H9 (cell line): Measurements from ENCODE around the gene RAB31. TPM values are rescaled to one million over a fixed set of nuclear protein-coding genes. Genes with fewer than 3 reads are reported as not detected.
"Not testable (repeated sequence)": the region's sequence is repeated elsewhere in the genome, so short reads cannot be mapped to it uniquely, and the experiment has no call there.

Experiments
- DNase-seq: peaks from one replicate; pipeline ENCODE4 v3.0.0-alpha.2; 2017
- H2AFZ ChIP-seq: one replicate; pipeline ENCODE4 v1.6.1; 2013; ENCODE audit warnings: mild to moderate bottlenecking, low read length, control low read depth, moderate library complexity
- H2AK5ac ChIP-seq: 2 replicates; pipeline ENCODE4 v1.6.1; 2013; ENCODE audit warnings: low read length, control low read depth, mixed read lengths; ENCODE audit not compliant: insufficient read length
- H2BK120ac ChIP-seq: one replicate; pipeline ENCODE4 v1.6.1; 2013; ENCODE audit warnings: low read depth, mild to moderate bottlenecking, low read length, control low read depth, inconsistent platforms; ENCODE audit not compliant: poor library complexity, severe bottlenecking
- H2BK12ac ChIP-seq: 2 replicates; pipeline ENCODE4 v1.6.1; 2013; ENCODE audit warnings: low read length, control low read depth, mixed read lengths, low read depth; ENCODE audit not compliant: insufficient read length
- H2BK15ac ChIP-seq: 2 replicates; pipeline ENCODE4 v1.6.1; 2013; ENCODE audit warnings: low read depth, low read length, control low read depth
- H2BK20ac ChIP-seq: one replicate; pipeline ENCODE4 v1.6.1; 2013; ENCODE audit warnings: low read depth, mild to moderate bottlenecking, low read length, control low read depth, inconsistent platforms; ENCODE audit not compliant: poor library complexity, severe bottlenecking
- H2BK5ac ChIP-seq: 2 replicates; pipeline ENCODE4 v1.6.1; 2013; ENCODE audit warnings: low read length, control low read depth, mixed read lengths; ENCODE audit not compliant: insufficient read length
- H3K14ac ChIP-seq: 2 replicates; pipeline ENCODE4 v1.6.1; 2013; ENCODE audit warnings: low read length, control low read depth; ENCODE audit not compliant: insufficient read depth
- H3K18ac ChIP-seq: 2 replicates; pipeline ENCODE4 v1.6.1; 2013; ENCODE audit warnings: low read depth, mild to moderate bottlenecking, mixed read lengths, low read length, control low read depth; ENCODE audit not compliant: insufficient read length
- H3K23ac ChIP-seq: 2 replicates; pipeline ENCODE4 v1.6.1; 2013; ENCODE audit warnings: low read length, control low read depth, mixed read lengths, low read depth; ENCODE audit not compliant: insufficient read length
- H3K23me2 ChIP-seq: 2 replicates; pipeline ENCODE4 v1.6.1; 2013; ENCODE audit warnings: low read depth, mild to moderate bottlenecking, mixed read lengths, low read length, control low read depth; ENCODE audit not compliant: insufficient read length, poor library complexity, severe bottlenecking
- H3K27ac ChIP-seq: 2 replicates; pipeline ENCODE4 v1.5.1; 2013; ENCODE audit warnings: low read length, control low read depth, mixed read lengths, low read depth; ENCODE audit not compliant: insufficient read length
- H3K27me3 ChIP-seq: 2 replicates; pipeline ENCODE4 v1.6.1; 2013; ENCODE audit warnings: low read length, control low read depth, inconsistent platforms; ENCODE audit not compliant: insufficient read depth
- H3K4ac ChIP-seq: 2 replicates; pipeline ENCODE4 v1.6.1; 2013; ENCODE audit warnings: low read depth, mild to moderate bottlenecking, control low read depth, inconsistent platforms, low read length, moderate library complexity
- H3K4me1 ChIP-seq: 2 replicates; pipeline ENCODE4 v1.6.1; 2013; ENCODE audit warnings: low read length, control low read depth, inconsistent platforms; ENCODE audit not compliant: insufficient read depth
- H3K4me2 ChIP-seq: 2 replicates; pipeline ENCODE4 v1.6.1; 2013; ENCODE audit warnings: low read length, control low read depth, mixed read lengths; ENCODE audit not compliant: insufficient read length, insufficient read depth
- H3K56ac ChIP-seq: 2 replicates; pipeline ENCODE4 v1.6.1; 2013; ENCODE audit warnings: low read depth, mild to moderate bottlenecking, mixed read lengths, low read length, control low read depth; ENCODE audit not compliant: insufficient read length
- H3K79me1 ChIP-seq: 2 replicates; pipeline ENCODE4 v1.6.1; 2013; ENCODE audit warnings: low read depth, mild to moderate bottlenecking, moderate library complexity, low read length, control low read depth, inconsistent platforms; ENCODE audit not compliant: insufficient read depth, poor library complexity, severe bottlenecking
- H3K79me2 ChIP-seq: 2 replicates; pipeline ENCODE4 v1.6.1; 2013; ENCODE audit warnings: low read length, control low read depth, inconsistent platforms; ENCODE audit not compliant: insufficient read depth
- H3K9ac ChIP-seq: 2 replicates; pipeline ENCODE4 v1.6.1; 2013; ENCODE audit warnings: low read length, control low read depth, mixed read lengths; ENCODE audit not compliant: insufficient read length; ENCODE audit errors: extremely low read depth
- H3K9me3 ChIP-seq: one replicate; pipeline ENCODE4 v1.6.1; 2013; ENCODE audit warnings: low read depth, low read length, inconsistent platforms; ENCODE audit not compliant: control insufficient read depth
- H3T11ph ChIP-seq: one replicate; pipeline ENCODE4 v1.6.1; 2013; ENCODE audit warnings: mild to moderate bottlenecking, low read length, control low read depth, inconsistent platforms
- H4K20me1 ChIP-seq: one replicate; pipeline ENCODE4 v1.6.1; 2013; ENCODE audit not compliant: control insufficient read depth, insufficient read length, insufficient read depth
- H4K5ac ChIP-seq: 2 replicates; pipeline ENCODE4 v1.6.1; 2013; ENCODE audit warnings: low read depth, mild to moderate bottlenecking, mixed read lengths, low read length, control low read depth; ENCODE audit not compliant: insufficient read length
- H4K8ac ChIP-seq: replicated peaks from 2 replicates; pipeline ENCODE4 v1.6.1; 2013; ENCODE audit warnings: low read length, control low read depth, mixed read lengths, low read depth; ENCODE audit not compliant: insufficient read length
- H4K91ac ChIP-seq: 2 replicates; pipeline ENCODE4 v1.6.1; 2013; ENCODE audit warnings: low read depth, mild to moderate bottlenecking, moderate library complexity, mixed read lengths, low read length, control low read depth; ENCODE audit not compliant: insufficient read length
- H3K27ac Mint-ChIP-seq, 3 experiments: 2 replicates in 2 of 3; 3 replicates in 1 of 3; pipeline ENCODE4 v1.8.0; 2020 to 2021; ENCODE audit warnings: mixed read lengths in 3 of 3, mild to moderate bottlenecking in 1 of 3, moderate library complexity in 1 of 3
- H3K27me3 Mint-ChIP-seq: 2 replicates; pipeline ENCODE4 v1.8.0; 2021; ENCODE audit warnings: low read depth, mild to moderate bottlenecking, moderate library complexity, mixed read lengths
- H3K36me3 Mint-ChIP-seq, 3 experiments: 2 replicates in 2 of 3; 3 replicates in 1 of 3; pipeline ENCODE4 v1.8.0; 2020 to 2021; ENCODE audit warnings: low read depth in 3 of 3, mixed read lengths in 3 of 3; ENCODE audit not compliant: insufficient read depth in 1 of 3
- H3K4me1 Mint-ChIP-seq, 2 experiments: 2 replicates each; pipeline ENCODE4 v1.8.0; 2020; ENCODE audit warnings: mixed read lengths in 2 of 2
- H3K4me3 Mint-ChIP-seq, 2 experiments: 2 replicates in 1 of 2; 3 replicates in 1 of 2; pipeline ENCODE4 v1.8.0; 2020 to 2021; ENCODE audit warnings: mild to moderate bottlenecking in 2 of 2, mixed read lengths in 2 of 2, moderate library complexity in 1 of 2
- H3K9me3 Mint-ChIP-seq, 2 experiments: 2 replicates in 1 of 2; 3 replicates in 1 of 2; pipeline ENCODE4 v1.8.0; 2020; ENCODE audit warnings: mild to moderate bottlenecking in 2 of 2, mixed read lengths in 2 of 2, moderate library complexity in 1 of 2
- CTCF ChIP-seq: fragments of 200-600 bp; sonication (generic); conservative IDR thresholded peaks from 3 replicates; pipeline ENCODE4 v1.8.0; 2021; ENCODE audit warnings: antibody characterized with exemption, mild to moderate bottlenecking
- WGBS: extraction: QIAGEN DNeasy Blood & Tissue Kit; methylation state at CpG from one replicate; pipeline ENCODE4 v1.1.7; 2013; ENCODE audit warnings: missing lambda C conversion rate, low lambda C conversion rate, mixed read lengths; ENCODE audit not compliant: insufficient read length; ENCODE audit errors: extremely low coverage; 5-methylcytosine and 5-hydroxymethylcytosine counted together
- total RNA-seq: library from RNA; stranded (reverse); gene quantifications from 2 replicates; pipeline ENCODE4 v1.2.1, GENCODE V29; 2021

Gene RAB31
- total RNA-seq, 1 experiment from 2014 or later, result 22.4 TPM

GRCh38 chr18:9856092-9856491 is 148.0 kb downstream of the RAB31 start:
- H3K9me3 ChIP-seq, result no peaks in the 10 kb centered on the region

GRCh38 chr18:9857479-9857998 is 149.4 kb downstream of the RAB31 start:
- H3K4me3 Mint-ChIP-seq, H4K5ac ChIP-seq, H2AK5ac ChIP-seq, DNase-seq, H3K9me3 ChIP-seq, H3K56ac ChIP-seq, H3K27ac ChIP-seq, H2BK5ac ChIP-seq, H3K4me2 ChIP-seq, H2BK15ac ChIP-seq, H4K91ac ChIP-seq, H3K27me3 Mint-ChIP-seq, H3K9me3 Mint-ChIP-seq, H3K27me3 ChIP-seq, H3K4ac ChIP-seq, H3K14ac ChIP-seq, H3K79me2 ChIP-seq, H3K4me1 Mint-ChIP-seq, H2AFZ ChIP-seq, H3K18ac ChIP-seq, H3T11ph ChIP-seq, H4K8ac ChIP-seq, H3K23ac ChIP-seq, H2BK120ac ChIP-seq, H2BK12ac ChIP-seq, H3K9ac ChIP-seq, H3K36me3 Mint-ChIP-seq, H3K79me1 ChIP-seq, H3K27ac Mint-ChIP-seq, H3K23me2 ChIP-seq, H2BK20ac ChIP-seq, H3K4me1 ChIP-seq, H4K20me1 ChIP-seq: not testable (repeated sequence)
- no CpG with 5 or more reads among the region's 4 CpGs for whole genome bisulfite sequencing

More at GRCh38 chr18:9856092-9856491, 148.0 kb downstream of the RAB31 start:
- Histone ChIP-seq H4K20me1 (no peaks in the 10 kb centered on the region), H4K8ac (no peak overlapping the region), H2AFZ (no peak overlapping the region), H3K23me2 (no peaks in the 10 kb centered on the region), H3K9ac (no peak overlapping the region), H3K4ac (no peak overlapping the region), H2BK15ac (no peak overlapping the region), H3K23ac (no peak overlapping the region), H4K5ac (no peak overlapping the region), H2AK5ac (no peak overlapping the region), H3K56ac (no peak overlapping the region), H4K91ac (no peak overlapping the region), H3T11ph (no peak overlapping the region), H3K18ac (no peak overlapping the region), H2BK5ac (no peak overlapping the region), H3K14ac (no peak overlapping the region), H2BK120ac (no peak overlapping the region), H3K4me2 (no peak overlapping the region), H2BK12ac (no peak overlapping the region), H3K27me3 (no peaks in the 10 kb centered on the region), H3K79me2 (no peaks in the 10 kb centered on the region), H2BK20ac (no peak overlapping the region), H3K4me1 (no peaks in the 10 kb centered on the region), H3K27ac (no peak overlapping the region), H3K79me1 (no peaks in the 10 kb centered on the region)
- Mint-ChIP-seq H3K9me3 (peaks cover 4 to 5% of the 10 kb centered on the region in 2 experiments; a peak in 4 of 5 replicates), H3K27ac (no peak overlapping the region), H3K4me3 (no peak overlapping the region), H3K27me3 (no peaks in the 10 kb centered on the region), H3K36me3 (peaks cover 2 to 6% (median 4%) of the 10 kb centered on the region in 3 experiments; a peak in 4 of 7 replicates), H3K4me1 (peaks cover 0 to 6% of the 10 kb centered on the region in 2 experiments; a peak in 3 of 4 replicates)
- no peak for DNase-seq
- TF ChIP-seq CTCF, result no peak
- WGBS, result no CpG with 5 or more reads among the region's 3 CpGs
